Measurements from ENCODE around the gene NOG.

Gene NOG

GRCh38 chr17:56596691-56597494 is 3.4 kb downstream of the NOG start:
- DNase-seq (ENCODE audit: low read depth in 2 of 2) = no peak

GRCh38 chr17:56597495-56597990 is 4.0 kb downstream of the NOG start:
- no peak for DNase-seq (ENCODE audit: low read depth in 2 of 2)

DNA sequence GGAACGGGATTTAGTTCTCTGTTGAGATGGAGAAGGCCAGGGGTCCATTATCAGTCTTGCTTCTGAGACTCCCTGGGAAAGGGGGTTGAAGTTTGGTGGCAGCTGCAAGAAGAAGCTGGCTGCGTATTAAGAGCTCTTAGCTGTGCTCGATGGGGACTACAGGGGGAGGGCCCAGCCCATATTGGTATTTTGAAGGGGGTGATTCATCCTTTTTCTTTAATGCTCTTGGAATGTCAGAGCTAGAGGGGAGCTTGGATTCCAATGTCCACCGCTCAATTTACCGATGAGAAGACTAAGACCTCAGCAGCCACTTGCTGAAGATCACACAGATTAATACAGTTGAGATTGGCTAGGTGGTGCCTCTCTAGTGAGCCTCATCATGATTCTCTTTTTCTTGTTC is 5.0 kb downstream of the NOG start:
- DNase-seq (ENCODE audit: low read depth in 2 of 2) = no peak

DNA sequence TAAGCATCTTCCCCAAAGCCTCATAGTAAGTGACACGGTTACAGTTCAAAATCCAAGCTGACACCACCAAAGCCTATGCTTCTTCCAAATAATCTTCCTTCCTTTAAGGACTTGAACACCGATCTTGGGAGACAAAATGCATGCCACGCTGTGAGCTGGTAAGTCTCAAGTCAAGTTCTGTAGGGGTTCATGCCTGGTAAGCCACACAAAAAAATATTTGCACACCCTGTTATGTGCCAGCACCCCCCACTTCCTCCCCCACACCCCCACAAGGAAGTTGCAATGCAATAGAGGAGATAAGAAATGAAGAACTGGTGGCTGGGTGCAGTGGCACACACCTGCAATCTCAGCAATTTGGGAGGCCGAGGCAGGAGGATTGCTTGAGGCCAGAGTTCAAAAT is 5.6 kb downstream of the NOG start:
- DNase-seq (ENCODE audit: low read depth in 2 of 2) = no peak

DNA sequence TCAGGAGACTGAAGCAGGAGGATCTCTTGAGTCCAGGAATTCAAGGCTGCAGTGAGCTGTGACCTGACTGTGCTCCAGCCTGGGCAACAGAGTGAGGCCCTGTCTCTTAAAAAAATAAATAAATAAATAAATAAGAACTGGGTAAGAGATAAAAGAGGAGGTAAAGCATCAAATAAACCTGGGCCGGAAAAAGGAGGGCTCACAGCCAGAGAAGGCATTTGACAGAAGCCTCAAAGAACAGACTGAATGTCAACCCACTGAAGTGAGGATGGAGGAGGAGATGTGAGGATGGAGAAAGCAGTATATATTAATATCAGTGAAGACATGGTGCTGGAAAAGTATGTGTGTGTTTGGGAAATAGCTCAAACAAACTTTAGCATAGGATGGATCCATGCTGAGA is 6.1 kb downstream of the NOG start:
- no peak for DNase-seq (ENCODE audit: low read depth in 2 of 2)

DNA sequence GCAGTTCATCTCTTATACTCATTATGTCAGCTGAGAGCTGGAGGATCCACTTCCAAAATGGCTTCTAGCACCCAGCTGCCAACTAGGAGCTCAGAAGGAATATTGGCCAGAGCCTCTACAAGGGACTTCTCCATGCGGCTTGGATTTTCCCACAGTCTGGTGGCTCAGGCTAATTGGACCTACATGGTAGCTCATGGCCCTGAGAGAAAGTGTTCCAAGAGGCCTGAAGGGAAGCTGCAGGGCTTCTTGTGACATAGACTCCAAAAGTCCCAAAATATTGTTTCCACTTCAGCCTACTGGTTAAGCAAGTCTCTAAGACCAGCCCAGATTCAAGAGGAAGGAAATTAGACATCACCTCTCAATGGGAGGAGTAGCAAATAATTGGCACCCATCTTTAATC is 6.8 kb downstream of the NOG start:
- DNase-seq (ENCODE audit: low read depth in 2 of 2) = no peak

- DNase-seq (ENCODE audit: low read depth in 2 of 2) = no peak
Measured at GRCh38 chr17:56601591-56601990, 8.1 kb downstream of the NOG start.

DNA sequence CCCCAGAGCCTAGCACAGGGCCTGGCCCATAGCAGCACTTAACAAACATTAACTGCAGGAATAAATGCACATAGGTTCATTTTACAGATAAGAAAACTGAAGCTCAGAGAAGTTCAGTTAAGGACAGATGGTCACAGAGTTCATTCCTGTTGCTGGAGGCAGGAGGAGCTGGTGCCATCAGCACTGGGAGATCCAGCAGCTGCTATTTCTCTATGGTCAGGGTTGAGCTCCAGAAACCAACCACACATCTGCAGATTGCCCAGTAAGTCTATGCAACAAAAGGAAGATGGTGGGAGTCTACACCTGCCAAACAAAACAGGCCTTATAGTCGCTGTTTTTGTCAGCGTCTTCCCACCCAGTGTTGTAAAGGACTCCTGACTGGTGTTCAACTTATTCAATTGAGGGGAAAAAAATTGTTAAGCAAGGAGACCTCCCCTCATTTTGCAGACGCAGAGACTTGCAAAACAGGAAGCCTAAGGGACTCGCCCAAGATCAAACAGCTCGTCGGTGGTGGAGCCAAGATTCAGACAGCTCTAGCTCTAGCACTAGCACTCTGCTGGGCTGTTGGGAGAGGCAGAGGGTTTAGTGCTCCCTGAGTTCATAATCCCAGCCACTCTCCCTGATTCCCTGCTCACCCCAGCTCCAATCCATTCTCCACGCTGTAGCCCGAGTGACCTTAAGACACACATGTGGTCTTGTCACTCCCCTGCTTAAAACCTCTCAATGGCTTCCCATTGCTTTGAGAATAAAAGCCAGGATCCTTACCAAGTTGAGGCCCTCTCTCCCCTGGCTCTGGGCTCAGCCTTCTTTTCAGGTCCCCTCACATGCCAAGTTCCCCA is 9.0 kb downstream of the NOG start:
- no peak for DNase-seq (ENCODE audit: low read depth in 2 of 2)

DNA sequence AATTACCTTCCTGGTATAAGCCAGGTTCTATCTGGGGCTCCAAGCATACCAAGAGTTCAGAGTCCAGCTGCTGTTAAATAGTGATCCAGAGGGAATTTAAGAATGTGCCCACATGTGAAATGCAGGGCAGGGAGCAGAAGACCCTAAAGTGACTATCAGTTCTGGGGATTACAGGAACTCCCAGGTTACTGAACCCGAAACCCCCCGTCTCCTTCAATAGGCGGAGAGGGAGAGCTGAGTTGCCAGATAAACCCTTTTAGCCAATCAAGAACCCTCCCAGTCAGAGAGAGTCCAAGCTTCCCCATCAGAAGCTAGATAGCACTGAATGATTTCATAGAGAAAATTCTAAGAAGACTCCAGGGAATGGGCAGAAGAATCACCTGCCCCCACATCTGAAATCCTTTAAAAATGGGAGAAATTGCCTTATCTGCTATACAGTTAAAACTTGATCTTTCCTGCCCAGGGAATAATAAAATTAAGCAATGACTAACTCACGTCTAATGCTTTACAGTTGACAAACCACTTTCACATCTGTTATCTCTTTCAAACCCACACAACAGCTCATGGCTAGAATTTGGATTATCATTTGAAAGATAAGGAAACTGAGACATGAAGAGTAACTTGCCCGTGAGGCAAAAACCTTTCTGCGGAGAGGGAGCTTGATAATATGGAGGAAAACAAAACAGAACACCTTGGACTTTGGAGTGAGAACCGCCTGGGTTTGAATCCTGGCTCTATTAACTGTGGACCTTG is 10.2 kb downstream of the NOG start:
- DNase-seq (ENCODE audit: low read depth in 2 of 2) = no peak

GRCh38 chr17:56604691-56605290 is 11.3 kb downstream of the NOG start:
- DNase-seq (ENCODE audit: low read depth in 2 of 2) = no peak

DNA sequence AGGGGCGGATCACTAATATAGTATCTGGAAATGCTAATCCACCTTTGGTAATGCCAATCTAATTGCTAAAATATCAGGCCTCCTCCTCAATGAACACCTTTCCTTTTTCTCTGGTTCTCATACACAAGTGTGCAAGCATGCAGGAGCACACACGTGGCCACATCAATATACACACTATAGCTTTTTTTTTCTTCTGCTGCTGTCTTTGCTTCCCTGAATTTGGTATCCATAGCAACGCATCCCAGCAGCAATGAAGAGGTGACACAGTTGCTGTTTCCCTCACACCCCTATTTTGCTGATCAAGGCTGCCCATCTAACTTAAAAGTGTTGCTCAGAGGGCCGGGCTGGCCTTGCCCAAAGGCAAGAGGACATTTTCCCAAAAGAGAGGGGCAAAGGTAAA is 15.4 kb downstream of the NOG start:
- no peak for DNase-seq (ENCODE audit: low read depth in 2 of 2)

DNA sequence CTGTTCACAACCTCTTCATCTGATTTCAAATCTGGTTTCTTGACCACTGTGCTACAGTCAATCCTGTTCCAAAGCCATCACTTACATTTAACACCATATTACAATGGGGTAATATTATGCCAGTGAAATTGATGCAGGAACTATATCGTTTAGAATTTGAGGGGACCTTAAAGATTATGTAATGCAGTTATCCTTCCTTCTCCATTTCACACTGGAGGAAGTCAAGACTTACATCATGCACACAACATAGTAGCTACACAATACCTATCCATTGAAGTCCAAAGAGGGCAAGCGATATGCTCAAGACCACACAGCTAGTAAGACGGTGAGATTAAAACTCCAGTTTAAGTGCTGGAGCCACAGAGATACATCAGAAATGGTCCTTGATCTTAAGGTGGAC is 16.8 kb downstream of the NOG start:
- no peak for DNase-seq (ENCODE audit: low read depth in 2 of 2)

GRCh38 chr17:56613131-56613530 is 19.6 kb downstream of the NOG start:
- no peak for DNase-seq (ENCODE audit: low read depth in 2 of 2)

GRCh38 chr17:56614522-56614921 is 21.0 kb downstream of the NOG start:
- DNase-seq (ENCODE audit: low read depth in 2 of 2) = no peak

- no peak for DNase-seq (ENCODE audit: low read depth in 2 of 2)
Measured at GRCh38 chr17:56616239-56616638, 22.7 kb downstream of the NOG start.

DNA sequence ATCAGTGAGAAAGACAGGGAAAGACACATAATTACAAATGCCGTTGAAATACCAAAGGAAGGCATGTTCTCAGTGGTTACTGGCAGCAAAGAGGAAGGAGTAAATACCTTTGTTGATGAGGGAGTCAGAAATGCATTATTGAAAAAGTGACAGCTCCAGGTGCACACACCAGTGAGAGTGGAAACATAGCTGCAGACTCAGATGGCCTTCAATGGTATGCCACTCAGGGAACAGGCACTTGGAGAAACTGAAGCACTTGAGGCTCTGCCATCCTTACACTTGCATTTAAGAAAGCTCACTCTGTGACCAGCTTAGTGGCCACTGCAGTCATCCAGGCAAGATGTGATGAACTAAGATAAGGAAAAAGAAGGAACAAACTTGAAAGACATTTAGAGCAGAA is 29.9 kb downstream of the NOG start:
- no peak for DNase-seq (ENCODE audit: low read depth in 2 of 2)

DNA sequence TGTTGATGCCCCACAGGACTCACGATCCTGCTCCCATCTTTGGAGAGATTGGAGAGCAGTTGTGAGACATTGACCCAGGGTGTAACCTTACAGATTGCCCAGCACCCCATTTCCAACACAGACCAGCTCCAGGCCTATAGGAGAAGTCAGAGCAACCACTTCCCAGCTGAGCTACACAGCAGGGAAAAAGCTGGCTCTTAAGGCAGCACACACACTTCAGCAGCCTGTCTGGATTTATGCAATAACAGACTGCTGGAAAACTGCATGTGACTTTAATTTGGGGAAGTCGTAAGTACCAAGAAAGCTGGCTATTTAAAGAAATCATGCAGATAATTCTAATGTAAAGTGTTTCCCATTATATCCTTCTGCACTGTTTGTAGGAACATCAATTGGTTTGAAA is 30.8 kb downstream of the NOG start:
- DNase-seq (ENCODE audit: low read depth in 2 of 2) = no peak

DNA sequence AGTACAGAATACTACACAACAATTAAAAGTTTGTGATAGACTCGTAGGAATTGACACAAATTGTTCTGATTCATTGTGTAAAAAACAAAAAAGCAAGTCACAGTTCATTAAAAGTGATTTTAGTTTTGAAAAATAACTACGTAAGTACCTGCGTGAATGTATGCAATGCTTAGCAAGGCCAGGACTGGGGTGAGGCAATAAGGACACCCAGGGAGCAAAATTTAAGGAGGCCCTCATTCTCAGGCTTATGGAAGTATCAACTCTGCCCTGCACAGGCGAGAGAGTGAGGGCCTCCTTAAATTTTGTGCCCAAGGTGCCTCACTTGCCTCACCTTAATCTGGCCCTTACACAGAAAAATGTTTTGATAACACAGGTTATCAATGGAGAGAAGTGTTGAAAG is 31.4 kb downstream of the NOG start:
- DNase-seq (ENCODE audit: low read depth in 2 of 2) = no peak

GRCh38 chr17:56629531-56630075 is 36.1 kb downstream of the NOG start:
- no peak for DNase-seq (ENCODE audit: low read depth in 2 of 2)

- no peak for DNase-seq (ENCODE audit: low read depth in 2 of 2)
Measured at GRCh38 chr17:56630202-56630601, 36.7 kb downstream of the NOG start.

GRCh38 chr17:56633681-56634080 is 40.2 kb downstream of the NOG start:
- DNase-seq (ENCODE audit: low read depth in 2 of 2) = no peak

- no peak for DNase-seq (ENCODE audit: low read depth in 2 of 2)
Measured at GRCh38 chr17:56635641-56636040, 42.1 kb downstream of the NOG start.
